SH-SY5Y (cell line): ENCODE results near the gene MOB2.

ENCODE experiments used
- GATA2 ChIP-seq: IDR thresholded peaks from 2 replicates; pipeline ENCODE4 v1.6.1; 2011; ENCODE audit warnings: mild to moderate bottlenecking, low read depth, low read length
- GATA3 ChIP-seq: IDR thresholded peaks from 2 replicates; pipeline ENCODE4 v1.6.1; 2011; ENCODE audit warnings: low read depth, mild to moderate bottlenecking, low read length, moderate library complexity

Gene MOB2

DNA sequence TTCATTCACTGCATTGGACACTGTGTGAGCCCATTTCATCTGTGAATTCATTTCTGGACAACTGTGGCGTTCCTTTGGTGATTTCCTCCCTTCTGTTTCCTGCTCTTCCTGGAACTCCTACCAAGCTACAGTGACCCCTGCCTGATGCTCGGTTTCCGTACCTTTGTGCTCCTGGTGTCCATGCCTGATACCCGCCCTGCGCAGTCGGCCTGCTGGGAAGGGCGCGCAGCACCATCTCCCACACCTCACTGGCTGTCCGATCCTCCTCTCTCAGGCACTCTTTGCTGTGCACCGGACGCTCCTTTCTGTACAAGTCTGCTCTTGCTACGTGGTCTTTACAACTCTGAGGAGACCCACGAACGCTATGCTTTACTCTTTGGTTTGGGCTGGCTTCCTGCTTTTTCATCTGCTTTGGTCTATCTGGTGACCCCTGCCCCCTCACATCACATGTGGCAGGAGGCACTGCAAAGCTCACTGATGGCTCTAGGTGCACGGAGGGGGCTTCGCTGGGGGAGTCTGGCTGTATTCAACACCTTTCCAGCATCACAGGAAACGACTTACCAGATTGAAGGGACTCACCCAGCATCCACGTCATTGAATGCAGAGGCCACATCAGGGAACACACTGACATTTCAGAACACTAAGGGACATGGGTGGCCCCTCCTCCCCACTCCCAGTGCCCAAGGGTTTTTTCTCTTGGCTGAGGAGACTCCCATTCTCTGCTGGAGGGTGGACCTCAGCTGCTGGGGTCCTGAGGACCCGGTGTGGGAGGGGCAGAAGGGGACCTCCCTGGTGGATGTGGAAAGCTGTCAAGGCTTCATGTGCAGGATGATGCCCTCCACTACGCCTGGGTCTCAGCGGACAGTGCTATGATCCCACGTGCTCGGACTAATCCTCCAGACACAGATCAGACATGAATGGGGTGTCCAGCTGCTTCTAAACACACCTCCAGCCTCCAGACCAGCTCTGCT is 27.0 kb upstream of the MOB2 start:
- no peak for TF ChIP-seq GATA3
- no peak for TF ChIP-seq GATA2

GRCh38 chr11:1511937-1512496 is 25.4 kb upstream of the MOB2 start:
- TF ChIP-seq GATA2 (no peak), GATA3 (no peak)

DNA sequence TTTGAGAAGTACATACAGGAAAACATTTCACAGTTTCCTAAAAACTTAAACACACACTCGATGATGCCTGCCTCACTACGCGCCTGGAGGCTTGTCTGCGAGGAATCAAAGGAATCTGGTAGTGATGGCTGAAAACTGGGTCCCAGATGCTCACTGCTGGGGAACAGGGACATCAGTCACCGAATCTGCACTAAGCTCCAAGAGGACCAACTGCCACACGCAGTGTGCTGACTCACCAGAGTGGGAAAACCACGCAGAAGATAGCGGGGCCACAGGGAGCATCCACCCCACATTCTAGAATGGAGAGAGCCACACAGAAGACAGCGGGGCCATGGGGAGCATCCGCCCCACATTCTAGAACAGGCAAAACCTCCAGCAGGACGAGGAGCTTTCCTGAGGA is 24.3 kb upstream of the MOB2 start:
- TF ChIP-seq GATA3 (no peak), GATA2 (no peak)

GRCh38 chr11:1509626-1510255 is 23.2 kb upstream of the MOB2 start:
- no peak for TF ChIP-seq GATA3
- no peak for TF ChIP-seq GATA2

DNA sequence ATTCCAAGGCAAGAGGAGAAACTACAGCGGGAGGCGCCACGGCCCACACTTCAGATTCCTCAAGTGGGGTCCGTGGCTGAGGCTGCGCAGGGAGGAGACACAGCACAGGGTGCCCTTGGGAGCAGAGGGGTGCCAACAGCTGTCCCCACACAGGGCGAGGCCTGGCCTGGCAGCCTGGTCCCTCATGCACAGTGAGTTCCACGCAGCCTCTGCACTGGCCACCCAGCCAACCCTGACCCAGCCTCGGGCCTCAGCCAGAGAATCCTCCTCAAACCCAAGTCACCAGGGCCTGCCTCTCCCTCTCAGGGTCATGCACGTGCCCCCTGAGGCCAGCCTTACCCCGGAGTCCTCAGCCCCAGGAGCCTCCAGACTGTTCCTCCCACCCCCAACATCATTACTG is 22.4 kb upstream of the MOB2 start:
- TF ChIP-seq GATA2: no peak
- TF ChIP-seq GATA3: no peak

DNA sequence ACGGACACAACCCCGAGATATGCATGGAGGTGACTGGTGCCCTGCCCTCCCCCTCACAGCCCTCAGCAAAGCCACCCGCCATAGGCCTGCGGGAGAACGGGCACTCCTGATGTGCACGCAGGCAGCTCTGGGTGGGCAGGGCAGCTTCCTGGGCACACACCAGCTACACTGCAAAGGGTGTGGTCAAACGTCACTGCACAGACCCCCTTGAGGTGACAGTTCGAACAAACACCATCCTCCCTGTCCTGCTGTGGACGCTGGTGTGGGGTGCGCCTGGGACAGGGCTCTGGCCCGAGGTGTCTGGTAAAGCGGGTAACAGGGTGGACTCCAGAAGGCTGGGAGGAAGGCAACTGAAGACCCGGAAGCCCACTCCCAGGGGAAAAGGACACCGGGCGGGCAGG is 21.9 kb upstream of the MOB2 start:
- no peak for TF ChIP-seq GATA3
- no peak for TF ChIP-seq GATA2

DNA sequence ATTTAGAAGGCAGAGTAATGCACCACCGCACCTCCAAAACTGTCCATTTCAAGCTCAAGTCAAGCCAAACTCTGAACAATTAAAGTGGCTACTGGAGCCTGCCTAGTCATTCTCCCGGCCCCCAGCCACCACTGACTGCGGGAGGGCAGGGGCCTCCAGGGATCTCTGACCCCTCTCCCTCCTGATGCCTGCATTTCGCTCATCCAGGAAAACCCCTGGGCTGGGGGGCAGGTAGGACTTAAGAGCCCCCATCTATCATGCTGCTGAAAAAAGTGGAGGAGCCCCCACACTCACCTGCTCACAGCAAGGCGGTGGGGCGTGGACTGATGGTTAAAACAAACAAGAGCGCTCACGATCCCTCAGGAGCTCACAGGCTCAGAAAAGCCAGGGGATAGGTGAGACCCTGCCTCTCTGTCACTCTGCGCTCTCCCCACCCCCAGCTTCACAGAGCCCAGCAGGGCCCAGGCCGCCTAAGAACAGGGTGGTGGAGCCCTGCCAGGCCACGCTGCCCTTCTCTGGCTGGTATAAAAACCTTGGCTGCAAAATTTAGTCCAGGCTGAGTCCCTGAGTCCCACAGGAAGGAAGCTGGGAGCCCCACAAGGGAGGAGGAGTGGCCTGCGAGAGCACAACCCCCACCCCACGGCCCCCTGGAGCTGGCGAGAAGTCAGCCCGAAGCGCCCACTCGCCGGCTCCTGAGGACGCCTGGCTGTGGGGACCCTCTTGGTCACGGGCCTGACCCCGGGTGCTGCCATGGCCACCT is 21.0 kb upstream of the MOB2 start:
- TF ChIP-seq GATA3: no peak
- TF ChIP-seq GATA2: no peak

DNA sequence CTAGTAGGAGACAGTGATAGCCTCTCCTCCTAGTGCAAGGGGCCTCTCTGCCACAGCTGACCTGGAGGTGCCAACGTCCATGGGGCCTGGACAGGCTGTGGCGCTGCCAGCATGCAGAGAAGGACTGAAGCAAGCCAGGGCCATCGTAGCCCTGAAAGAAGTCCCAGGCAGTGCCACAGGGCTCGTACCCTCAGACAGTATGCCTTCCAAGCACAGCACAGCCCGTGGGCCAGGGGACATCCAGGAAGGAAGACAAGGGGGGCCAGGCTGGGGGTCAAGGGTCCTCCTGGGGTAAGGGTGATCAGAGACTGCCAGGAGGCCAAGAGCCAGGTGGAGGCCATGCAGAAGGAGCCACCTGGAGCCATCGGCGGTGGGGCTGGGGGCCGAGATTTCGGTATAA is 20.4 kb upstream of the MOB2 start:
- no peak for TF ChIP-seq GATA2
- TF ChIP-seq GATA3: no peak

- no peak for TF ChIP-seq GATA3
- TF ChIP-seq GATA2: no peak
Measured at GRCh38 chr11:1505480-1505879, 18.9 kb upstream of the MOB2 start.

- TF ChIP-seq GATA2 (no peak), GATA3 (no peak)
Measured at GRCh38 chr11:1504581-1505290, 18.2 kb upstream of the MOB2 start.

DNA sequence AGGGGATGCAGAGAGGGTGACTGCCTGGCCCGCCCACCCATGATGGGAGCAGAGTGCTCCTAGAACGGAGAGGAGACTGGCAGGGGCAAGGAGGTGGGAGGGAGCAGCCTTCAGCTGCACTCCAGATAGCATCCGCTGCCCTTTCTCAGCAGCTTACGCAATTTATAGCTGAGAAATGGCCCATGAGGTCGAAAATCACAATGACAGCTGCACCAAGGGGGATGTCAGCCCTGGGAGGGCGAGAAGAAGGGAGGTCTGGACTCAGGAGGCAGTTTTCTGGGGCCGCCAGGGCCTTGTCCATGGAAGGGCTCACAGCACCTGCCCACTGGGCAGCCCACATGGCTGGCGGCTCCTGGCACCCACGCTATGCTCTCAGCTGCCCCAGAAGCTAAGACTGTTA is 17.6 kb upstream of the MOB2 start:
- TF ChIP-seq GATA2: no peak
- TF ChIP-seq GATA3: no peak

DNA sequence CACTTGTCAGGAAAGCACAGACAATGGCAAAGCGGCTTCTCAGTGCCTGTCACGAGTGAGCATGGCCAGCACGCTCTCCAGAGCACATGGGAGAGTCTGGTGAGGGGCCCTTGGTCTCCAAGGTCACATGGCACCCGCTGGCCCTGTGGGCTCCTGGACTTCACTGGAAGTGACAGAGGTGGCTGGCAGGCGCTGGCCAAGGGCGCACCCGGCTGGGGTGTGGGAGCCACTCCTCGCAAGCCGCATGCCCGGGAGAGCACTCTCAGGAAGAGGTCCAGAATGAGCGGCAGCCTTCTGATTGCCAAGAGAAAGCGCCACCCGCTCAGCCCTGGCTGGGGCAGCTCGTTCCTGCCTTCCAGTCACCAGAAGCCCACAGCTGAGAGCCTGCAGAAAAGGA is 17.1 kb upstream of the MOB2 start:
- no peak for TF ChIP-seq GATA3
- no peak for TF ChIP-seq GATA2

- TF ChIP-seq GATA2 (no peak), GATA3 (no peak)
Measured at GRCh38 chr11:1502954-1503707, 16.6 kb upstream of the MOB2 start.
